ENCODE results near the gene ARPP21.

Gene ARPP21

GRCh38 chr3:35707904-35708303 is 68.6 kb downstream of the ARPP21 start:
- TF ChIP-seq EZH2phosphoT487 (IDR thresholded peaks at IDR 0.05; ENCODE audit: borderline replicate concordance, low read length): no peak
- TF ChIP-seq, protein P1, sequence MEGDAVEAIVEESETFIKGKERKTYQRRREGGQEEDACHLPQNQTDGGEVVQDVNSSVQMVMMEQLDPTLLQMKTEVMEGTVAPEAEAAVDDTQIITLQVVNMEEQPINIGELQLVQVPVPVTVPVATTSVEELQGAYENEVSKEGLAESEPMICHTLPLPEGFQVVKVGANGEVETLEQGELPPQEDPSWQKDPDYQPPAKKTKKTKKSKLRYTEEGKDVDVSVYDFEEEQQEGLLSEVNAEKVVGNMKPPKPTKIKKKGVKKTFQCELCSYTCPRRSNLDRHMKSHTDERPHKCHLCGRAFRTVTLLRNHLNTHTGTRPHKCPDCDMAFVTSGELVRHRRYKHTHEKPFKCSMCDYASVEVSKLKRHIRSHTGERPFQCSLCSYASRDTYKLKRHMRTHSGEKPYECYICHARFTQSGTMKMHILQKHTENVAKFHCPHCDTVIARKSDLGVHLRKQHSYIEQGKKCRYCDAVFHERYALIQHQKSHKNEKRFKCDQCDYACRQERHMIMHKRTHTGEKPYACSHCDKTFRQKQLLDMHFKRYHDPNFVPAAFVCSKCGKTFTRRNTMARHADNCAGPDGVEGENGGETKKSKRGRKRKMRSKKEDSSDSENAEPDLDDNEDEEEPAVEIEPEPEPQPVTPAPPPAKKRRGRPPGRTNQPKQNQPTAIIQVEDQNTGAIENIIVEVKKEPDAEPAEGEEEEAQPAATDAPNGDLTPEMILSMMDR (IDR thresholded peaks at IDR 0.05; ENCODE audit: low read depth, low read length, poor library complexity, severe bottlenecking): no peak

DNA sequence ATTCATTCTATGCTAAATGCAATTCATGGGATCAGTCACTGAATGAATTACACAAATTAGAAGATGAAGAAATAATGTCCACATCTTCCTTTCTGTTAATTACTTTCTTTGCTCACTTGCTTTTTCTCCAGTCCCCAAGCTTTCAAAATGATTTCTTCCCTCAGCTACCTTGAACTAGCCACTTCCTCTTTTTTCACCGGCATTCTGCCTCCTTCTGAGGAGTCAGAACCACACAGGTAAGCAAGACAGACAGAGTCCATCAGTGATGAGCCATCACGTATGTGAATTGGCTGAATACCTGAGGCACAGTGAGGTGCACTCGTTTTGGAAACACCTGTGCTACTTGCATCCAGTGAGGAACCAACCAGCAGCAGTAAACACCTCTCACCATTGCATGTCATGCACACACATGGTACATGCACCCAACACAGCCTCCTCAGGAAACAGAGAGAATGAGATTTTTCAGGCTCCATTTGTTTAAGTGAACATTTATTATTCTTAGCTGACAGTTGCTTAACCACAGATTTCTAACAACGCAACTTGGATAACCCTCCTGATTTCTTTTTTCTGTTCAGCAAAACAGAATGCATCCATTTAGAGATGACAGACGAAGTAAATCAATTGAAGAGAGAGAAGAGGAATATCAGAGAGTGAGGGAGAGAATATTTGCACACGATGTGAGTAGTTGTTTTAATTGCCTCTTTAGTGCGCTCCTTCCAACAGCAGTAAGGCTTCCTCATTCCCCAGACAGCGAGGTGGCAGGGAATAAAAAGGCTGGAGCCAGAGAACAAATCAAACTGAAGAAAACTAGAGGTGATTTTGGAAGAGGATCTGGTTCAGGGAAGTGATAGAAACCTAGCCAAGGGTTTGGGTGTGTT is 69.3 kb downstream of the ARPP21 start:
- Histone ChIP-seq H3K4me1 (ENCODE audit: control insufficient read depth, low read length) (no peaks in the 10 kb centered on the region), H3K4me3 (ENCODE audit: low read length) (no peak overlapping the region), H3K27me3 (ENCODE audit: control insufficient read depth, low read length) (no peaks in the 10 kb centered on the region), H4K20me1 (ENCODE audit: control insufficient read depth, insufficient read depth, low read depth, low read length) (no peaks in the 10 kb centered on the region), H3K9me2 (replicated peaks; ENCODE audit: control insufficient read depth, low read length) (no peaks in the 10 kb centered on the region), H3K36me3 (ENCODE audit: control insufficient read depth, low read length) (no peaks in the 10 kb centered on the region), H3K79me2 (ENCODE audit: control insufficient read depth, low read length) (no peaks in the 10 kb centered on the region), H3K4me2 (ENCODE audit: low read length) (no peak overlapping the region), H3K9me3 (ENCODE audit: control insufficient read depth, insufficient read depth, low read length) (no peaks in the 10 kb centered on the region), H3K27ac (ENCODE audit: low read depth, low read length) (no peak overlapping the region), H3F3A (ENCODE audit: control insufficient read depth, insufficient read depth) (no peaks in the 10 kb centered on the region)
- TF ChIP-seq, protein P1 (IDR thresholded peaks at IDR 0.05; ENCODE audit: low read depth, low read length, poor library complexity, severe bottlenecking): no peak
- TF ChIP-seq EZH2phosphoT487 (IDR thresholded peaks at IDR 0.05; ENCODE audit: borderline replicate concordance, low read length): no peak

More at GRCh38 chr3:35707904-35708303, 68.6 kb downstream of the ARPP21 start:
- no peaks in the 10 kb centered on the region for H4K20me1 ChIP-seq (ENCODE audit: control insufficient read depth, insufficient read depth, low read depth, low read length)
- no peaks in the 10 kb centered on the region for H3F3A ChIP-seq (ENCODE audit: control insufficient read depth, insufficient read depth)
- no peaks in the 10 kb centered on the region for H3K4me1 ChIP-seq (ENCODE audit: control insufficient read depth, low read length)
- H3K27me3 ChIP-seq (ENCODE audit: control insufficient read depth, low read length): no peaks in the 10 kb centered on the region
- no peaks in the 10 kb centered on the region for H3K36me3 ChIP-seq (ENCODE audit: control insufficient read depth, low read length)
- no peak overlapping the region for H3K27ac ChIP-seq (ENCODE audit: low read depth, low read length)
- H3K4me2 ChIP-seq (ENCODE audit: low read length): no peak overlapping the region
- no peaks in the 10 kb centered on the region for H3K9me2 ChIP-seq (replicated peaks; ENCODE audit: control insufficient read depth, low read length)
- no peaks in the 10 kb centered on the region for H3K9me3 ChIP-seq (ENCODE audit: control insufficient read depth, insufficient read depth, low read length)
- H3K4me3 ChIP-seq (ENCODE audit: low read length): no peak overlapping the region
- H3K79me2 ChIP-seq (ENCODE audit: control insufficient read depth, low read length): no peaks in the 10 kb centered on the region

GRCh38 chr3:35709691-35710090 is 70.4 kb downstream of the ARPP21 start:
- H3F3A ChIP-seq (ENCODE audit: control insufficient read depth, insufficient read depth): no peaks in the 10 kb centered on the region
- no peaks in the 10 kb centered on the region for H3K4me1 ChIP-seq (ENCODE audit: control insufficient read depth, low read length)
- H3K4me3 ChIP-seq (ENCODE audit: low read length): no peak overlapping the region
- H3K9me3 ChIP-seq (ENCODE audit: control insufficient read depth, insufficient read depth, low read length): no peaks in the 10 kb centered on the region
- H3K27me3 ChIP-seq (ENCODE audit: control insufficient read depth, low read length): no peaks in the 10 kb centered on the region
- H3K36me3 ChIP-seq (ENCODE audit: control insufficient read depth, low read length): no peaks in the 10 kb centered on the region
- no peaks in the 10 kb centered on the region for H3K9me2 ChIP-seq (replicated peaks; ENCODE audit: control insufficient read depth, low read length)
- TF ChIP-seq EZH2phosphoT487 (IDR thresholded peaks at IDR 0.05; ENCODE audit: borderline replicate concordance, low read length): no peak
- TF ChIP-seq, protein P1 (IDR thresholded peaks at IDR 0.05; ENCODE audit: low read depth, low read length, poor library complexity, severe bottlenecking): no peak
- H3K27ac ChIP-seq (ENCODE audit: low read depth, low read length): no peak overlapping the region
- H3K4me2 ChIP-seq (ENCODE audit: low read length): no peak overlapping the region
- no peaks in the 10 kb centered on the region for H3K79me2 ChIP-seq (ENCODE audit: control insufficient read depth, low read length)
- no peaks in the 10 kb centered on the region for H4K20me1 ChIP-seq (ENCODE audit: control insufficient read depth, insufficient read depth, low read depth, low read length)

All from DOHH2 (cell line).